ENCODE measurements around the gene CARNS1. TPM values are rescaled to one million over a fixed set of nuclear protein-coding genes. Genes with fewer than 3 reads are reported as not detected.
A peak's percentile ranks its signal among the peaks of the same experiment; 100 is the strongest.

CARNS1 gene
- total and polyA plus RNA-seq, 10 of the 15 experiments (the other 5 are each of a cell fraction or from before 2014, with no cell fraction given) = 0.02 to 0.14 (median 0.10) TPM; not detected in 3

- TF ChIP-seq ZNF687 (IDR thresholded peaks at IDR 0.05) = no peak
- no peak for TF ChIP-seq HDAC6 (IDR thresholded peaks at IDR 0.05; ENCODE audit: unreplicated experiment)
- TF ChIP-seq ZNF622 (IDR thresholded peaks at IDR 0.05) = no peak
- TF ChIP-seq SMAD5 (IDR thresholded peaks at IDR 0.05; ENCODE audit: low read depth) = 0 out of 2 replicates have a peak, but pooled peaks have one; percentile 49
- TF ChIP-seq, protein P1, sequence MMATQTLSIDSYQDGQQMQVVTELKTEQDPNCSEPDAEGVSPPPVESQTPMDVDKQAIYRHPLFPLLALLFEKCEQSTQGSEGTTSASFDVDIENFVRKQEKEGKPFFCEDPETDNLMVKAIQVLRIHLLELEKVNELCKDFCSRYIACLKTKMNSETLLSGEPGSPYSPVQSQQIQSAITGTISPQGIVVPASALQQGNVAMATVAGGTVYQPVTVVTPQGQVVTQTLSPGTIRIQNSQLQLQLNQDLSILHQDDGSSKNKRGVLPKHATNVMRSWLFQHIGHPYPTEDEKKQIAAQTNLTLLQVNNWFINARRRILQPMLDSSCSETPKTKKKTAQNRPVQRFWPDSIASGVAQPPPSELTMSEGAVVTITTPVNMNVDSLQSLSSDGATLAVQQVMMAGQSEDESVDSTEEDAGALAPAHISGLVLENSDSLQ (IDR thresholded peaks at IDR 0.05) = no peak
- TF ChIP-seq POLR2AphosphoS5 (IDR thresholded peaks at IDR 0.05; ENCODE audit: low read length) = peak; percentile 82
- TF ChIP-seq, protein P2, sequence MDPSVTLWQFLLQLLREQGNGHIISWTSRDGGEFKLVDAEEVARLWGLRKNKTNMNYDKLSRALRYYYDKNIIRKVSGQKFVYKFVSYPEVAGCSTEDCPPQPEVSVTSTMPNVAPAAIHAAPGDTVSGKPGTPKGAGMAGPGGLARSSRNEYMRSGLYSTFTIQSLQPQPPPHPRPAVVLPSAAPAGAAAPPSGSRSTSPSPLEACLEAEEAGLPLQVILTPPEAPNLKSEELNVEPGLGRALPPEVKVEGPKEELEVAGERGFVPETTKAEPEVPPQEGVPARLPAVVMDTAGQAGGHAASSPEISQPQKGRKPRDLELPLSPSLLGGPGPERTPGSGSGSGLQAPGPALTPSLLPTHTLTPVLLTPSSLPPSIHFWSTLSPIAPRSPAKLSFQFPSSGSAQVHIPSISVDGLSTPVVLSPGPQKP (IDR thresholded peaks at IDR 0.05; ENCODE audit: low read depth, low read length) = no peak
- TF ChIP-seq STAT1 (conservative IDR thresholded peaks at IDR 0.05) = no peak
- TF ChIP-seq RBBP5 (conservative IDR thresholded peaks at IDR 0.05) = no peak
- no peak for TF ChIP-seq USF2 (IDR thresholded peaks at IDR 0.05; ENCODE audit: borderline replicate concordance, low read depth, low read length)
- TF ChIP-seq IRF3 (IDR thresholded peaks at IDR 0.05) = no peak
- no peak for TF ChIP-seq TCF7 (IDR thresholded peaks at IDR 0.05; ENCODE audit: borderline replicate concordance)
- no peak for TF ChIP-seq TARDBP (IDR thresholded peaks at IDR 0.05; ENCODE audit: borderline replicate concordance)
- no peak for TF ChIP-seq NFYB (IDR thresholded peaks at IDR 0.05; ENCODE audit: insufficient read depth, low read depth, low read length)
- TF ChIP-seq PAX8 (IDR thresholded peaks at IDR 0.05) = no peak
- TF ChIP-seq EZH2 (IDR thresholded peaks at IDR 0.05; ENCODE audit: borderline replicate concordance, control insufficient read depth, low read depth, low read length) = no peak
- TF ChIP-seq BACH1 (IDR thresholded peaks at IDR 0.05; ENCODE audit: borderline replicate concordance) = 0 out of 2 replicates have a peak, but pooled peaks have one; percentile 13
- no peak for TF ChIP-seq RFX5 (IDR thresholded peaks at IDR 0.05; ENCODE audit: low read depth, low read length)
- TF ChIP-seq DPF2 (IDR thresholded peaks at IDR 0.05) = no peak
- TF ChIP-seq RELB (IDR thresholded peaks at IDR 0.05; ENCODE audit: low read depth) = no peak
- no peak for TF ChIP-seq BHLHE40 (IDR thresholded peaks at IDR 0.05; ENCODE audit: borderline replicate concordance in 1 of 2, low read depth in 2 of 2, low read length in 1 of 2)
Measured at GRCh38 chr11:67435727-67436458, 20.4 kb downstream of the CARNS1 start (continued).
